GM12878 (cell line): ENCODE data around the gene IFI6.

Experiments
- CBX5 ChIP-seq: sonication (generic); IDR thresholded peaks from 2 replicates; pipeline ENCODE4 v1.6.1; 2016; ENCODE audit warnings: low read depth, moderate library complexity, mild to moderate bottlenecking, inconsistent platforms
- CTCF ChIP-seq, 3 experiments: IDR thresholded peaks in 2 of 3; conservative IDR thresholded peaks in 1 of 3; 2 replicates each; pipeline ENCODE4 v1.5.1; 2011; ENCODE audit warnings: low read depth in 3 of 3, low read length in 3 of 3, mild to moderate bottlenecking in 3 of 3, control low read depth in 2 of 3, moderate library complexity in 2 of 3, inconsistent platforms in 1 of 3, mixed read lengths in 1 of 3; ENCODE audit not compliant: control insufficient read depth in 2 of 3, insufficient read depth in 1 of 3; ENCODE audit errors: extremely low read depth in 1 of 3
- CUX1 ChIP-seq: IDR thresholded peaks from 2 replicates; pipeline ENCODE4 v1.6.1; 2012; ENCODE audit warnings: improper control_type of control experiment, low read depth, low read length; ENCODE audit not compliant: insufficient replicate concordance
- FOXM1 ChIP-seq: IDR thresholded peaks from 2 replicates; pipeline ENCODE4 v1.6.1; 2012; ENCODE audit warnings: low read depth, mild to moderate bottlenecking, inconsistent platforms, low read length, moderate library complexity
- HDAC6 ChIP-seq: fragments of 200-600 bp; sonication (generic); IDR thresholded peaks from one replicate; pipeline ENCODE4 v1.8.0; 2017; ENCODE audit warnings: antibody characterized with exemption; ENCODE audit not compliant: unreplicated experiment
- POLR2A ChIP-seq: IDR thresholded peaks from 2 replicates; pipeline ENCODE4 v1.6.1; 2011; ENCODE audit warnings: low read depth, mild to moderate bottlenecking, low read length
- RAD51 ChIP-seq: fragments of 450-650 bp; IDR thresholded peaks from 2 replicates; pipeline ENCODE4 v1.6.1; 2016; ENCODE audit warnings: moderate library complexity, mild to moderate bottlenecking, inconsistent platforms
- SIN3A ChIP-seq: IDR thresholded peaks from 2 replicates; pipeline ENCODE4 v1.6.1; 2012; ENCODE audit warnings: low read depth, low read length, improper control_type of control experiment
- SMC3 ChIP-seq: IDR thresholded peaks from 2 replicates; pipeline ENCODE4 v1.6.1; 2011; ENCODE audit warnings: low read length, improper control_type of control experiment, borderline replicate concordance
- TAF1 ChIP-seq: IDR thresholded peaks from 2 replicates; pipeline ENCODE4 v1.6.1; 2011; ENCODE audit warnings: mild to moderate bottlenecking, low read depth, low read length, borderline replicate concordance
- ZBTB11 ChIP-seq: fragments of 450-650 bp; formaldehyde crosslinking; IDR thresholded peaks from 2 replicates; pipeline ENCODE4 v1.5.0; 2022; ENCODE audit warnings: mild to moderate bottlenecking, missing genetic modification characterization
- ZSCAN29 ChIP-seq: fragments of 450-650 bp; IDR thresholded peaks from 2 replicates; pipeline ENCODE4 v1.6.1; 2017; ENCODE audit warnings: mild to moderate bottlenecking, moderate library complexity

- TF ChIP-seq CBX5 = no peak
- no peak for TF ChIP-seq CTCF (IDR thresholded peaks at IDR 0.05 in 2 of 3, conservative IDR thresholded peaks at IDR 0.05 in 1 of 3; ENCODE audit: control insufficient read depth in 2 of 3, extremely low read depth in 1 of 3, insufficient read depth in 1 of 3, low read depth in 3 of 3, low read length in 3 of 3)
- no peak for TF ChIP-seq POLR2A
- TF ChIP-seq FOXM1 = no peak
- no peak for TF ChIP-seq RAD51
- no peak for TF ChIP-seq ZBTB11
- no peak for TF ChIP-seq CUX1
- TF ChIP-seq TAF1 = no peak
- TF ChIP-seq SIN3A = no peak
- TF ChIP-seq HDAC6 = no peak
- TF ChIP-seq SMC3 = no peak
- TF ChIP-seq ZSCAN29 = no peak
These were observed 6.8 kb upstream of the IFI6 start for GRCh38 chr1:27678747-27679146.
